Measurements from ENCODE around the gene CCDC188. TPM values are rescaled to one million over a fixed set of nuclear protein-coding genes. Genes with fewer than 3 reads are reported as not detected.

The CCDC188 gene
- total RNA-seq, 2 donors from 2014 or later: 1.5 TPM; not detected in 1

DNA sequence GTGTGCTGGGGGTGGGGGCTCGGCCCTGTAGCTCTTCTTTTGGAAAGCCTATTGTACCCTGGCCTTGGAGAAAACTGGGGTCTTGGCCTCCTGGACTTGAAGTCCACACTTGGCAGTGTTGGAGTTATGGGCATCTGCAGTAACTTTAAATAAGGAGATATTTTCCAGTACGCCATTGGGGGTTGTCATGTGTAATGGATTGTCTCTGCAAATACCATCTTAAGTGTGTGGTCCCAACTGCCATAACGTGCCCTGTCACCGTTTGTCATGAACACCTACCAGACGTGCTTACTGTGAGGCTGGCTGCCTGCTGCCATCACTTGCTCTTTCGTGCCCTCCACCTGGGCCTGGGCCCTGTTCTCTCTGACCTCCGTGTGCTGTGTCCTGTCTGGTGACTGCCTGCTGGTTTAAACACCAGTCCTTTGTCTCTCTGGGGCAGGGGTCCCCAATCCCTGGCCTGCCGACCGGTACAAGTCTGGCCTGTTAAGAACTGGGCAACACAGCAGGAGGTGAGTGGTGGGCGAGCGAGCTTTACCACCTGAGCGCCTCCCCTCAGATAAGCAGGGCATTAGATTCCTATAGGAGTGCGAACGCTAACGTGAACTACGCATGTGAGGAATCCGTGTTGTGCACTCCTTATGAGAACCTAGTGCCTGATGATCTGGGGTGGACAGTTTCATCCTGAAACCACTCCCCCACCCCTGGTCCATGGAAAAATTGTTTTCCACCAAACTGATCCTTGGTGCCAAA lies 22.8 kb downstream of the CCDC188 start:
- Mint-ChIP-seq H3K36me3 (ENCODE audit: low read depth) (no peaks in the 10 kb centered on the region), H3K27ac (peak overlapping the region; percentile 16), H3K4me3 (no peak overlapping the region), H3K27me3 (no peaks in the 10 kb centered on the region), H3K4me1 (peaks cover 5% of the 10 kb centered on the region)
- ATAC-seq (no peak), DNase-seq (no peak)
- no peaks in the 10 kb centered on the region for H3K9me3 ChIP-seq (ENCODE audit: control insufficient read depth, low read length, poor library complexity, severe bottlenecking)

DNA sequence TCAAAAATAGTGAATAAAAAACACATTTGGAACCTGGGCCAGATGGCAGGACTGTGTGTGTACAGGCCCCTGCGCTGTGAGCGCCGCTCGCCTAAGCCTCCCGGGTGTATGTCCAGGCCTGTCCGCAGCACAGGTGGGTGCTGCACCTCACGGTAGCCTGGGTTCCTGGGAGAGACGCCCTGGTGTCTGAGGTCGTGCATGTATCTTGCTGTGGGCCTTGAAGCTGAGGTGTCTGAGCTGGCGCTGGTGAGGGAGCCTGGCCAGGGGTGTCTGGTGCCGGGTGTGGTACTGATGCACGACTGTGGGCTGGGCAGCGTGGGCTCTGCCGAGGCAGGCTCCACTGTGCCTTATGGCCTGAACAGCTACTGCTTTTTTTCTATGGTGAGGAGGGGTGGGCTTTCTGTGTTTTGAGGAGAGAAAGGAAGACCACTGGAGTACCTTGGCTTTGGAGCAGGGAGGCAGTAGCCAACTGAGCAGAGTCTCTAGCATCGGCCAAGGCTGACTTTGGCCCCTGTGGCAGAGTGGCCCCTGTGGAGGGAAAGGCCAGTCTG lies 23.5 kb downstream of the CCDC188 start:
- Mint-ChIP-seq H3K27ac (no peak overlapping the region), H3K27me3 (no peaks in the 10 kb centered on the region), H3K36me3 (ENCODE audit: low read depth) (no peaks in the 10 kb centered on the region), H3K4me1 (peaks cover 5% of the 10 kb centered on the region), H3K4me3 (no peak overlapping the region)
- H3K9me3 ChIP-seq (ENCODE audit: control insufficient read depth, low read length, poor library complexity, severe bottlenecking): no peaks in the 10 kb centered on the region
- DNase-seq (no peak), ATAC-seq (no peak)

DNA sequence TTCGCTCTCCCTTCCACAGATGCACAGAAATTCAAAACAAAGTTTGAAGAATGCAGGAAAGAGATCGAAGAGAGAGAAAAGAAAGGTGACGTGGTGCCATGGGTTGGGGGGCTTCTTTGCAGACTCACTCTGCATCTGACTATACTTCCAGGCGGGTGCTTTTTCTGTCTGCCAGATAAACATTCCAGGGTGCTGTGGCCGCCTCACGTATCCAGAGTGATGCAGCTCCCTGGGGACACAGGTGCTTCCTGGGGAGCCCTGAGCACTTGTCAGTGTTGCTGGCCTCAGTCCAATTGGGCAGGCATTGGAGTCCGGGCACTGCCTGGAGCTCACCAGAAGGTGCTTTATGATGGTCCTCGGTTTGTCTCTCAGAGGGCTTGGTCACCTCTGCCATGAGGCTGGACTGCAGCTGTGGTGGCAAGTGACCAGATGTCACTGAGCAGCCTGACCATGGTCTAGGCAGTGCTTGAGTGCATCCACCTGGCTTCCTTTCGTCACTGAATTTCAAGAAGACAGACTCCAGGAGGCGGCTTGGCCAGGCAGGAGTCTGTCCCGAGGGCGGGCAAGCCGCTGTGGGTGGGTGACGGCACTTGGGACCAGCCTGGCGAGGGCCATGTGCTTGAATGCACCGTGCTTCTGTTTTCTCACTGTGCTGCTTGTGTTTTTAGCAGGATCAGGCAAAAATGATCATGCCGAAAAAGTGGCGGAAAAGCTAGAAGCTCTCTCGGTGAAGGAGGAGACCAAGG lies 24.4 kb downstream of the CCDC188 start:
- ATAC-seq (no peak), DNase-seq (no peak)
- Mint-ChIP-seq H3K4me3 (no peak overlapping the region), H3K27ac (no peak overlapping the region), H3K4me1 (peaks cover 5% of the 10 kb centered on the region), H3K27me3 (no peaks in the 10 kb centered on the region), H3K36me3 (ENCODE audit: low read depth) (no peaks in the 10 kb centered on the region)
- no peaks in the 10 kb centered on the region for H3K9me3 ChIP-seq (ENCODE audit: control insufficient read depth, low read length, poor library complexity, severe bottlenecking)

DNA sequence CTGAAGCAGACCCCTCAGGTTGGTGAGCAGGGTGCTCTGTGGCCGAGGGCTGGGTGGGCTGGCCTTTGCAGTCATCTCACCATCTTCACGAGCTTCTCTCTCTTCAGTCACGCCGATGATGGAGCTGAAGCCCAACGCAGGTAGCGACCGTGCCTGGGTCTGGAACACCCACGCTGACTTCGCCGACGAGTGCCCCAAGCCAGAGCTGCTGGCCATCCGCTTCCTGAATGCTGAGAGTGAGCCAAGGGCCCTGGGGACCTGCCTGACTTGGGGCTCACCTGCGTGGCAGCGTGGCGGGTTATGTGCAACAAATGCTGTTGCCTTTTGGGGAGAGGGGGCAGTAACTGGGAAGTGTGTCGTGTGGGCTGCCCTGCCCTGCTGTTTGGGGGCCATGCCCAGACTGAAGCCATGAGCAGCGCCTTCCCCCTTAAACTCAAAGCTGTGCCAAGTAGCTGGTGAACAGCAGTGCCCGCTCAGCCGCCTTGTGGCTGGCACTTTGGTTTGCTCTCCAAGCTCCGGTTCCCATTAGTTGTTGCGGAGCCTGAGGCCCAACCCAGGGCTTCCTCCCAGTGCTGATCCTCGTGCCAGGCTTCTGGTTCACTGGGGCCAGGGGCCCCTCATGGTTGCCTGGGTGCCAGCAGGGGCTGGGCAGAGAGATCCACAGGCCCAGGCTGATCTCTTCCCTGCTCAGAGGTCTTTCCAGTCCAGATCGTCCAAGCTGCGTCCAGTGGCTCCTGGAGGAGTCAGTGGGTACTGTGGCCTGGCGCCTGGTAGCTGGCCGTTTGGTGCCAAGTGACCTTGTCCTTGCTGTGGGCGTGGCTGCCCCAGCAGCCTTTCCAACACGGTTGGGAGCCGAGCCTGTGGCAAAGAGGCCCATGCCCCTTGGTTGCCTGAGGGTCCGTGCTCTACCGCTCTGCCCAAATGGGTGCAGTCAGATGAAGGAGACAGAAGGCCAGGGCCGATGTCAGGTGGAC lies 25.4 kb downstream of the CCDC188 start:
- no peaks in the 10 kb centered on the region for H3K36me3 Mint-ChIP-seq (ENCODE audit: low read depth)
- DNase-seq (no peak), ATAC-seq (no peak)
- H3K27ac Mint-ChIP-seq: no peak overlapping the region
- H3K27me3 Mint-ChIP-seq: no peaks in the 10 kb centered on the region
- H3K4me3 Mint-ChIP-seq: no peak overlapping the region
- H3K9me3 ChIP-seq (ENCODE audit: control insufficient read depth, low read length, poor library complexity, severe bottlenecking): no peaks in the 10 kb centered on the region
- H3K4me1 Mint-ChIP-seq: peaks cover 5% of the 10 kb centered on the region

DNA sequence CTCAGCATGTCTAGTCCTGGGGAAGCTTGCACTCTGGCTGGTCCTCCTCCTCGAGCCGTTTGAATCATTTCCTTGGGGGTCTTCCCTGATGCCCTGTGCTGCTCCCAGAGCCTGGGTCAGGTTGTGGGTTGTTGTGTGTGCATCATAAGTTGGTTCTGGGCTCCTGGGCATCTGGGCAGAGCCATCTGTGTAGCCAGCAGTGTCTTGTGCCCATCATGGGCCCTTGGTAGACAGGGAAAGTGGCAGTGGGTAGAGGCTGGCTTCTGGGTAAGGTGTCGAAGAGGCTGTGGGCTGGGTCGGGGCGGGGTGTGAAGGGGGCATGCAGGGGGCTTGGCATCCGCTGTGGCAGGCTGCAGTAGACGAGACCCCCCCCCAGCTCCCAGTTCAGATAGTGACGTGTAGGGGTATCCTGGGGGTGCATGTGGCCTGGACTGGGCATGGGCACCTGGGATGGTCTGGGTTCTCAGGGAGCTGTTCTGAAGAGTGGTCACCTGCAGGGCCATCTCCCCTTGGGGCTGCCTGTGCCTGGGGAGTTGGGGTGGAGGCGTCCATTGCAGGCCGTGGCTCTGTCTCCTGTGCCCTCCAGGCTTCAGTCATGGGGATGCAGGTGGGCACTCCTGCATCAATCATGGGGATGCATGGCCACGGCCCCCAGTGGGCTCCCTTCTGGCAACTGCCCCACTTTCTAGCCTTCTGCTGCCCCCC lies 26.6 kb downstream of the CCDC188 start:
- Mint-ChIP-seq H3K27me3 (no peaks in the 10 kb centered on the region), H3K4me1 (peaks cover 5% of the 10 kb centered on the region), H3K4me3 (no peak overlapping the region), H3K27ac (peak overlapping the region; percentile 71), H3K36me3 (ENCODE audit: low read depth) (no peaks in the 10 kb centered on the region)
- no peaks in the 10 kb centered on the region for H3K9me3 ChIP-seq (ENCODE audit: control insufficient read depth, low read length, poor library complexity, severe bottlenecking)
- DNase-seq (no peak), ATAC-seq (no peak)

DNA sequence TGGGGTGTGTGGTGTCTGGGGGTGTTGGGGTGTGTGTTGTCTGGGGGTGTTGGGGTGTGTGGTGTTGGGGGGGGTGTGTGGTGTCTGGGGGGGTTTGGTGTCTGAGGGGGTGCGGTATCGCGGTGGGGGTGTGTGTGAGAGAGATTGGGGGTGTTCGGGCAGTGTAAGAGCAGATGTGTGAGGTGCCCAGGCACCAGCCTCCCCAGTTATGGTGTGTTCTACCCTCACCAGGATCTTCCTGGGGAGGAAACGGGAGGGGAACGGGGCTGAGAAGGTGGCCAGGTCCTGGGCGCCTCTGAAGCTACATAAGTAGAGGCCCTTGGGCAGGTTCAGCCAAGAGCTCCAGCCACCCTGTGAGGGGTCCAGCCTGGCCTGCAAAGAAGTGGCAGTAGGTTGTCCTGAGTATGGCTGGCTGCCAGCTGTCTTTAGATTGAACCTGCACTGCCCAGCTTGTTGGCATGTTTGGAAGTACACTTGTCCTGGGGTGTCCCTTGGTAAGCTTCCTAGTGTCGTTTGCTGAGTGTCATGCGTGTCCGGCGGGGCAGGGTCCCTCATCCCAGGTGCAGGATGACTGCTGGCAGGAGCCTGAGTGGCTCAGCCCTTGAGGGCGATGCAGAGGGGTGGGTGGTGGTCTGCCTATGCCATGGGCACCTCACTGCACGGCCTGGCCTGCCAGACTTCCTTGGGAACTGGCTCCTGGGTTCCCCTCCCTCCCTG lies 27.3 kb downstream of the CCDC188 start:
- H3K36me3 Mint-ChIP-seq (ENCODE audit: low read depth): no peaks in the 10 kb centered on the region
- peaks cover 8% of the 10 kb centered on the region for H3K4me1 Mint-ChIP-seq
- ATAC-seq: no peak
- H3K9me3 ChIP-seq (ENCODE audit: control insufficient read depth, low read length, poor library complexity, severe bottlenecking): no peaks in the 10 kb centered on the region
- no peak for DNase-seq
- H3K27ac Mint-ChIP-seq: peak overlapping the region; percentile 71
- no peaks in the 10 kb centered on the region for H3K27me3 Mint-ChIP-seq
- H3K4me3 Mint-ChIP-seq: no peak overlapping the region

DNA sequence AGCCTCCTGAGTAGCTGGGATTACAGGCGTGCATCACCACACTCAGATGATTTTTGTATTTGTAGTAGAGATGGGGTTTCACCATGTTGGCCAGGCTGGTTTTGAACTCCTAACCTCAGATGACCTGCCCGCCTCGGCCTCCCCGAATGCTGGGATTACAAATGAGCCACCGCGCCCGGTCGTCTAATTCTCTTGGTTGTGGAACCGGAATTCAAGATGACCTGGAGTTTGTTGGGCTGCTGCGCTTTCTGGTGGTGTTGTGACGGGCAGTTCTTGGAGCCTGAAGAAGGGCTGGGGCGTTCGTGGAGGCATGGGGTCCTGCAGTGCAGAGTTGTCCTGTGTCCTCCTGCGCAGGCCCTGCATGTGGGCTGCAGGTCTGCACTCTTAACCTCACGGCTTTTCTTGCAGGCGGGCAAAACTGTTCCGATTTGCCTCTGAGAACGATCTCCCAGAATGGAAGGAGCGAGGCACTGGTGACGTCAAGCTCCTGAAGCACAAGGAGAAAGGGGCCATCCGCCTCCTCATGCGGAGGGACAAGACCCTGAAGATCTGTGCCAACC lies 28.9 kb downstream of the CCDC188 start:
- Mint-ChIP-seq H3K27me3 (no peaks in the 10 kb centered on the region), H3K36me3 (ENCODE audit: low read depth) (no peaks in the 10 kb centered on the region), H3K4me1 (peaks cover 13% of the 10 kb centered on the region), H3K4me3 (peak overlapping the region; percentile 45), H3K27ac (peak overlapping the region; percentile 81)
- DNase-seq: no peak
- no peaks in the 10 kb centered on the region for H3K9me3 ChIP-seq (ENCODE audit: control insufficient read depth, low read length, poor library complexity, severe bottlenecking)
- ATAC-seq: no peak

DNA sequence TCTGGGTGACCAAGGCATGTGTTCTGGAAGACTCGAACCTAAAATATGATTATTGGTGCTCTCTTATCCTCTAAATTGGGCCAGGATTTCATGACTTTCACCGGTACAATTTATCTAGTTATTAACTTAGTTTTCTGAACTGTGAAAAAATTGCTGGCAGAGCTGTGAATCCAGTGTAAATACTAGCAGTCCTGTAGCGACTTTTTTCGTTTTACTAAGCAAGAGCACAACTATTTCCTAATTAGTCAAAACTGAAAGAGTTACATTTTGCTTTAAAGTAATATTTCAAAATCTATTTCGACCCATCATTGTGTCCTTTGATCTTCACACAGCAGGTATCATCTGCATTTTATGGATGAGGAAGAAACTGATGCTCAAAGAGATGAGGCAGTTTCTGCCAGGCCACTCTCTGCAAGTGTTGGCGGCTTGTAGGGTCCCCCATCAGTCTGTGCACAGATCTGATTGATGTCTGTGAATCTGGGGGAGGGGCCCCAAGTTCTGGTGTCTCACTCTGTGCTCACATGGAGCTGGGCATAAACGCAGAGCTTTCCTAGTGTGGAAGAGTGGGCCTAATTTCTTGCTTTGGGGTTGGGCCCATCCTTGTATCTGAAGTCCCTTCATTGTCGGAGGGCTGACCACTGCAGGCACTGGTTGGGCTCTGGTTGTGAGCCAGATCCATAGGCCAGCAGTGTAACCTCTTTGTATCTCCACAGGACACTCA lies 32.4 kb downstream of the CCDC188 start:
- peak overlapping the region; percentile 79 for H3K27ac Mint-ChIP-seq
- peak overlapping the region; percentile 92 for H3K4me3 Mint-ChIP-seq
- H3K9me3 ChIP-seq (ENCODE audit: control insufficient read depth, low read length, poor library complexity, severe bottlenecking): no peaks in the 10 kb centered on the region
- ATAC-seq (no peak), DNase-seq (no peak)
- peaks cover 2% of the 10 kb centered on the region for H3K36me3 Mint-ChIP-seq (ENCODE audit: low read depth)
- peaks cover 16% of the 10 kb centered on the region for H3K4me1 Mint-ChIP-seq
- H3K27me3 Mint-ChIP-seq: no peaks in the 10 kb centered on the region

DNA sequence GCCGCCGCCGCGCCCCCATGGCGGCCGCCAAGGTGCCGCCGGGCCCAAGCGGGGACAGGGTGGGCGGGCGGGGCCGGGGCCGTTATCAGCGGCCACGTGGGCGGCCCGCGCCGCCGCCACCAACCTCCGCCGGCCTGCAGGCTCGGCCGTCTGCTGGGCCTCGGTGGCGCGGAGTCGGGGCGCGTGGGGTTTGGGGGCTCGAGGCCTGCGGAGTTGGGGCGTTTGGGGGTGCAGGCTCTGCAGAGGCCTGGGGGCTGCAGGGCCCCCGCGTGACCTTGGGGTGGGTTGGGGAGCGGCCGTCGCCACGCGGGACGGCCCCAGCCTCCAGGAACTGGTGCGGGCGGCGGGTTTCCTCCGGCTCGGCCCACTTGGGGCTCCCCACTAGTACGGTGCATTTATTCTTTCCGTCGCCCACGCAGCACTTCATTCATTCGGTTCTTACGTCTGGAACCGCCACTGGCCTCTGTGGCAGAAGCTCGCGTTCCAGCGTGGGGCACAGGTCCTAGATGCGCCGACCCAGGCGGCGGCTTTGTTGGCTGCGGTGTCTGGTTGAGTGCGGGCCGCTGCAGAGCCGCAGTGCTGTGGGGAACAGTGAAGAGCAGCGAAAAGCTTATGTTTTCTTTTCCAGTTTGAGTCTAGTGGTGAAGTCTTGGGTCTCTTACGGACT lies 33.1 kb downstream of the CCDC188 start:
- ATAC-seq (peak; percentile 30), DNase-seq (peak; percentile 39 to 47 (median 40))
- Mint-ChIP-seq H3K27ac (peak overlapping the region; percentile 79), H3K27me3 (no peaks in the 10 kb centered on the region), H3K4me1 (peaks cover 16% of the 10 kb centered on the region), H3K36me3 (ENCODE audit: low read depth) (peaks cover 2% of the 10 kb centered on the region), H3K4me3 (peak overlapping the region; percentile 92)
- no peaks in the 10 kb centered on the region for H3K9me3 ChIP-seq (ENCODE audit: control insufficient read depth, low read length, poor library complexity, severe bottlenecking)

DNA sequence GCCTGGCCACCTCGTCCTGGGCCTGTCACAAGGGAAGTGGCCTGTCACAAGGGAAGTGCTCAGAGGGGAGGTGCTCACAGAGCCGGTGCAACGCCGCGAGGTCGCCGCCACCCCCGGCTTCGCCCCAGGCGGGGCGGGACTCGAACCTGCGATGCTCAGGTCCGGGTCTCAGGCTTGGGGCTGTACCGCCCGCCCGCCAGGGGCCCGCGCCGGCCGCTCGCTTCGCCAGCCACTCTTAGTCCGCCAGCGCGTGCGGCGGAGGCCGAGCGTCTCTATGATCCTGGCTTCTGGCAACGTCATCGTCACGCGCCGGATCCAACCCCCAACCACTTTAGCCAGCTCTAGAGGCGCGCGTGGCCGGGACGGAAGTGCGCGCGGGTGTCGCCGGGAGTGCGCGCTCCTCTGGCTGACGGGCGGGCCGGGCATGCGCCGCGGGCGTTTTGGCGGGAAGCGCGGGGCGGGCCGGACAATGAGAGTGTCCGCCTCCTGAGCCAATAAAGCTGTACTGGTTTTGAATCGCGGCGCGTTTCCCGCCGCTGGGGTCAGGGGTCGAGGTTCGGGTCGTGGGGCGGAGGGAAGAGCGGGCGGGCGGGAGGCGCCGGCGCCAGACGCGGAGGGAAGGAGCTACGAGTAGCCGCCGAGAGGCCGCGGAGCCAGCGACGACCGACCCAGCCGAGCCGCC lies 33.8 kb downstream of the CCDC188 start, which contains the start of gene TRMT2A:
Gene TRMT2A (minus strand): TSS at position 276 of the 682 bp plus-strand sequence. CDS start 320 bp downstream, outside the sequence.
- peaks cover 16% of the 10 kb centered on the region for H3K4me1 Mint-ChIP-seq
- H3K9me3 ChIP-seq (ENCODE audit: control insufficient read depth, low read length, poor library complexity, severe bottlenecking): no peaks in the 10 kb centered on the region
- ATAC-seq (peak; percentile 88), DNase-seq (peak; percentile 96 to 97 (median 96))
- H3K36me3 Mint-ChIP-seq (ENCODE audit: low read depth): peaks cover 2% of the 10 kb centered on the region
- H3K27me3 Mint-ChIP-seq: no peaks in the 10 kb centered on the region
- H3K27ac Mint-ChIP-seq: peak within 1 kb of the TSS; percentile 79
- H3K4me3 Mint-ChIP-seq: peak within 1 kb of the TSS; percentile 92

Measured in T-helper 17 cell (primary cell).